GM19452 (cell line): Measurements from ENCODE around the gene FUT2.
"Not testable (repeated sequence)": the region's sequence is repeated elsewhere in the genome, so short reads cannot be mapped to it uniquely, and the experiment has no call there.

Source experiments
- ATAC-seq: cut with Tn5 transposase; IDR thresholded peaks from one replicate; pipeline ENCODE4 v1.9.1; 2021; ENCODE audit not compliant: unreplicated experiment

The FUT2 gene

GRCh38 chr19:48695743-48696352 is at the start of gene FUT2:
FUT2 (plus strand) TSS chr19:48695971; CDS start chr19:48702957, 6,986 bp downstream.
- ATAC-seq, result no peak

DNA sequence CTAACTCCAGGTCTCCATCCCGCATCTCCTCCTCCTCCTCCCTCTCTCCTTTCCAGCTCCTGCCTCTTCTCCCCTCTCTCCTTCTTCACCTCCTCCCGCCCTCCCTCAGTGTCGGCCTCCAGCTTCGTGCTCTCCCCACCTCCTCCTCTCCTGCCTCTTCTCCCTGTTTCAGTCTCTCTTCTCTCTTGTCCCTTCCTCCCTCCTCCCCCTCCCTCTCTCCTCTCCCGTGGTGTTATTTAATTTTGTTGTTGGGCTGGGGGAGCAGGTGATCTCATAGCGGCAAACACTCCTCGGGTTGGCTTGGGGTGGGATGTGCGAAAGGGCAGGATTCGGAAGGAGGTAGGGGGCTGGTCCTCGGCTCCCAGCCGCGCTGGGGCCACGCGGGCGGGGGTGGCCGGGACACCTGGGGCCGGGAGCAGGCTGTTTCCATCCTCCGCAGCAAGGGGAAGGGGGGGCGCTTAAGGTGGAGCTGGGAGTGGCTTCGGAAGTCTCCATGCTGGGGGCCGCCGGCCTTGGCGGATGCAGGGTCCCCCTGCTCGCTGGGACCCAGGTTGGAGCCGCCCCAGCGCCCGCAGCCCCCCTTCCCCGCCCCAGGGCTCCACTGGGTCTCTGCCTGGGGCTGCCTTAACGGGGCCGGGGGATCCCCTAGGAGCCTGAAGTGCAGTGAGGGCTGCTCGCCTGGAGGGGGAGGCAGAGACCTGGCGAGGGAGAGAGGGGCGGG is 49.6 kb upstream of the FUT2 start, which contains the start of gene CA11:
Gene CA11, minus strand, starts transcription at position 187 of the 721 bp plus-strand sequence. CDS start 555 bp downstream, outside the sequence.
- peak; percentile 63 for ATAC-seq

GRCh38 chr19:48646722-48647216 is 49.0 kb upstream of the FUT2 start:
- no peak for ATAC-seq

GRCh38 chr19:48648134-48648533 is 47.6 kb upstream of the FUT2 start:
- ATAC-seq, result no peak

DNA sequence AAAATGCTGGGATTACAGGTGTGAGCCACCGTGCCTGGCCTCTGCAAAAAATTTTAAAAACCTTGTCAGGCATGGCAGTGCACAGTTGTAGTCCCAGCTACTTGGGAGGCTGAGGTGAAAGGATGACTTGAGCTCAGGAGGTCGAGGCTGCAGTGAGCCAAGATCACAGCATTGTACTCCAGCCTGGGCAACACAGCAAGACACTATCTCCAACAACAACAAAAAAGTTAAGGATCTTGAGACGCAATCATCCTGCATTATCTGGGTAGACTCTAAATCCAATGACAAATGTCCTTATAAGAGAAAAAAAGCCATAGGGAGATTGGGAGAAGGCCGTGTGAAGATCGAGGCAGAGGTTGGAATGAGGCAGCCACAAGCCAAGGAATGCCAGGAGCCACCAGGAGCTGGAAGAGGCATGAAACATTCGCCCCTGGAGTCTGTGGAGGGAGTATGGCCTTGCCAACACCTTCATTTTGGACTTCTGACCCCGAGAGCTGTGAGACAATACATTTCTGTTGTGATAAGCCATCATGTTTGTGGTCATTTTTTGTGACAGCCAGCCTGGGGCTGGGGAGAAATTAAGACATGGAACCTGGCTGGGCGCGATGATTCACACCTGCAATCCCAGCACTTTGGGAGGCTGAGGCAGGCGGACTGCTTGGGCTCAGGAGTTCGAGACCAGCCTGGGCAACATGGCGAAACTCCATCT is 44.6 kb upstream of the FUT2 start:
- ATAC-seq, result no peak

DNA sequence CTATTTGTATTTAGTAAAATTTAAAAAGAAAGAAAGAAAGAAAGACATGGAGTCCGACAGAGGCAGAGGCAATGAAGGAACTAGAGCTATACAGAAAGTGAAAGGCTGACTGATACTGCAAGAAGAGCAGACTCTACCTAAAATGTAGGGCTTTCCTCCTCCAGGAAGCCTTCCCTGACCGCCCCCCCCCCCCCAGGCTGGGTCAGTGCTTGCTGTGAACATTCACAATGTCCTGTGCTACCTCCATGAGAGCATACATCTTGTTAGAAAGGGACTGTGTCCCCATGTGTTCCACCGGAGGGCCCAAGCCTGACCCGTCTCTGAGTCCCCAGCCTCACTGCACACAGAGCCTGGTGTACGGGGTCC is 44.1 kb upstream of the FUT2 start:
- no peak for ATAC-seq

DNA sequence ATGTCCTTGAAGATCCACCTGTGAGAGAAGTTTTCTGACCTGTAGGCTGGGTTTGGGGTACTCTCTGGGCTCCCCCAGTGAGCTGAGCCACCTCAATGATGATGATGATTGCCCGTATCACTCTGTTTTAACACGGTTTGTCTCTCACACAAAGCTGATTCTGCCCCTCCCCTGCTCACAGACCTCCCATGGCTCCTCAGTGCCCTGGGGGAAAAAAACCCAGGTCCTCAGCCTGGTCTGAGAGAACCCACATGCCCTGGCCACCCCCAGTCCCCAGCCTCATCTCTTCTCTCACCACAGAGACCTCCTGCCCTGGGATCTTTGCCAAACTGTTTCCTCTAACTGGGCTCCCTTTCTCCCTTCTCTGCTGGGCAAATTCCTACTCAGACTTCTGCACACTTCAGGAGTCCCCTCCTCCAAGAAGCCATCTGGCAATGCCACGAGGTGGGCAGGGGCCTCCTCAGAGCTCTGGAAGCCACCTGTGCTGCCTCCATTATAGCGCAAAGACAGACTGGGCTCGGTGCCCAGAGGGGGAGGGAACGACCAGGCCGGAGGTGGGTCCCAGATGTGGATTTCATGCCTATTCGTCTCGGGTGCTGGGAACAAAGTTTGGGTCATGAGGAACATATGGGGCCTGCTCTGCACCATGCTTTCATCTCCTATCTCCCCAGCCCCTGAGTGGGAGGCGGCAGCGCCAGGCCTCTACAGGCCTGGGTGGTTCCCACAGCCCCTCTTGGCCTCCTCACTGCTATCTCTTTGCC is 41.3 kb upstream of the FUT2 start:
- ATAC-seq, result no peak

GRCh38 chr19:48656840-48657474 is 38.8 kb upstream of the FUT2 start:
- ATAC-seq, result no peak

GRCh38 chr19:48657828-48658227 is 37.9 kb upstream of the FUT2 start:
- ATAC-seq, result not testable (repeated sequence)

GRCh38 chr19:48658483-48658882 is 37.3 kb upstream of the FUT2 start:
- no peak for ATAC-seq

GRCh38 chr19:48659768-48660167 is 36.0 kb upstream of the FUT2 start:
- no peak for ATAC-seq

GRCh38 chr19:48660852-48661710 is 34.7 kb upstream of the FUT2 start:
- ATAC-seq, result peak; percentile 83

DNA sequence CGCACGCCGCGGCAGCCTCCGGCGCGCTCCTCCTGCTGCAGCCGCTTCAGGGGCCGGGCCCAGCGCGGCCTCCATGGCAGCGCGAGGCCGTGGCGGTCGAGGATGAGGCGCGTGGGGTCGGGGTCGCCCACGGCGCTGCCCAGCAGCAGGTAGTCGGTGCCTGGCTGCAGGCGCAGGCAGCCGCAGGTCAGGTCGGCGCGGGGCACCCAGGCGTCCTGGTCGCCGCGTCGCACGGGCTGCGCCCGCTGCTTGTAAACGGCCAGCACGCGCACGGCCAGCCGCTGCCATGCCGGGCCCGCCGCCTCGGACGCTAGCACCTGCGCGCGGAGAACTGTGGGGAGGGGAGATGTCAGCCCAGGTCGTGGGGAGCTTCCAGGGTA is 34.1 kb upstream of the FUT2 start:
- no peak for ATAC-seq

- no peak for ATAC-seq
Measured at GRCh38 chr19:48663667-48664066, 32.1 kb upstream of the FUT2 start.

- ATAC-seq, result no peak
Measured at GRCh38 chr19:48664476-48664875, 31.3 kb upstream of the FUT2 start.

DNA sequence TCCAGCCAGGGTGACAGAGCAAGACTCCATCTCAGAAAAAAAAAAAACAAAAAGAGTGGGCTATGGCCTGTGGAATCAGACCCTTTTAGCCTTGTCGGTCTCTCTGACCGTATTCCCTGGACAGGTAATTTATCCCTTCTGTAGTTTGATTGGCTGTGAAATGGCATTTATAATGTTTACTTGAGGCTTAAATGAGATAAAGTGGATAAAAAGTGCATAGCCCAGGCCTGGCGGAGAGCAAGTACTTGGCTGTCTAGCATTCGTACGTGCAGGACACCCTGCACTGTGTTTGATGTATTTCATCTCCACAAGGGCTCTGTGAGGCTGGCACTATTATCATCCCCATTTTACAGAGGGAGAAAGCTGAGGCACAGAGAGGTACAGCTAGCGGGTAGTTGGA is 30.0 kb upstream of the FUT2 start:
- ATAC-seq, result no peak

- ATAC-seq, result no peak
Measured at GRCh38 chr19:48668332-48668731, 27.4 kb upstream of the FUT2 start.

- no peak for ATAC-seq
Measured at GRCh38 chr19:48668761-48669160, 27.0 kb upstream of the FUT2 start.

DNA sequence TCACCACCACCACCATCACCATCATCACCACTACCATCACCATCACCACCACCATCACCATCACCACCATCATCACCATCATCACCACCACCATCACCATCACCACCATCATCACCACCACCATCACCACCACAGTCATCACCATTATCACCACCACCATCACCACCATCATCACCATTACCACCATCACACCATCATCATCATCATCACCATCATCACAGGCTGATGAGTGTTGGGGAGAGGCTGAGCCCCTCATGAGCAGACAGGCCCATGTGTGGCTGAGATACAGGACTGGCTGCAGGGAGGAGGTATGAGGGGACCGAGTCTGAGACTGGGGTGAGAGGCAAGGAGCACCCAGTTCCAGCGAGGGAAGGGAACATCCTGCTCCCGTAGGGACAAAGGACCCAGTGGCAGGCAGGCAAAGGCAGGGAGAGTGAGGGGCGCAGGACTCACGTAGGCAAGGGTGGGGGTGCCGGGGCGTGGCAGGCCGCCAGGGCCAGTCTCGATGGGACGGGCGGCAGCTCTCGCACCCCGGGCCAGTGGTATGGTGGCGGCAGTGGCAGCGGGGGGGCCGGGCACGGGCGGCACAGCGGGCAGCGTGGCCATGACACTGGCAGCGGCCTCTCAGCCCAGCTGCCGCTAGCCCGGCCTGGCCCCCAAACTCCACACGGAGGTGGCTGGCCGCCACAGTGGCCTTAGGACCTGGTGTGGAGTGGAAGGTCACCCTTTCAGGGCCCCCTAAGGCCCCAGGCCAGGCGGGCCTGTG is 25.7 kb upstream of the FUT2 start:
- no peak for ATAC-seq
